GM18951 (cell line): ENCODE measurements around the gene RGMA.
"Not testable (repeated sequence)": the region's sequence is repeated elsewhere in the genome, so short reads cannot be mapped to it uniquely, and the experiment has no call there.

ENCODE experiments used
- POLR2A ChIP-seq: IDR thresholded peaks from 4 replicates; pipeline ENCODE4 v1.6.1; 2011; ENCODE audit warnings: mild to moderate bottlenecking; ENCODE audit not compliant: insufficient read length, insufficient read depth; ENCODE audit errors: extremely low read depth
- in situ Hi-C: fragments of 300-500 bp; cut with MboI; formaldehyde crosslinking; loops from one replicate; pipeline ENCODE4 v1.12.0; 2022; ENCODE audit warnings: low sequenced_read_pairs, mixed read lengths, inconsistent platforms; ENCODE audit not compliant: unreplicated experiment

The RGMA gene

DNA sequence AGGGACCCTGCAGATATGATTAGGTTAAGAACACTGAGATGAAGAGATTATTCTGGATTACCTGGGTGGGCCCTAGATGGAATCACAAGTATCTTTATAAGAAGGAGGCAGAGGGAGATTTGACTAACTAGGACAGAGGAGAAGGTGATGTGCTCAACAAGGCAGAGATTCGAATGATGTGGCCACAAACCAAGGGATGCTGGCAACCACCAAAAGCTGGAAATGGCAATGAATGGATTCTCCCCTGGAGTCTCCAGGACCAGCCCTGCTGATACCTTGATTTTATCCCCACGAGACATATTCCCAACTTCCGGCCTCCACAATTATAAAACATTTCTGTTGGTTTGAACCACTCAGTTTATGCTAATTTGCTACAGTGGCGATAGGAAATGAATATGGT lies 42.9 kb downstream of the RGMA start:
- TF ChIP-seq POLR2A: no peak
- in situ Hi-C loops: no loop called here

DNA sequence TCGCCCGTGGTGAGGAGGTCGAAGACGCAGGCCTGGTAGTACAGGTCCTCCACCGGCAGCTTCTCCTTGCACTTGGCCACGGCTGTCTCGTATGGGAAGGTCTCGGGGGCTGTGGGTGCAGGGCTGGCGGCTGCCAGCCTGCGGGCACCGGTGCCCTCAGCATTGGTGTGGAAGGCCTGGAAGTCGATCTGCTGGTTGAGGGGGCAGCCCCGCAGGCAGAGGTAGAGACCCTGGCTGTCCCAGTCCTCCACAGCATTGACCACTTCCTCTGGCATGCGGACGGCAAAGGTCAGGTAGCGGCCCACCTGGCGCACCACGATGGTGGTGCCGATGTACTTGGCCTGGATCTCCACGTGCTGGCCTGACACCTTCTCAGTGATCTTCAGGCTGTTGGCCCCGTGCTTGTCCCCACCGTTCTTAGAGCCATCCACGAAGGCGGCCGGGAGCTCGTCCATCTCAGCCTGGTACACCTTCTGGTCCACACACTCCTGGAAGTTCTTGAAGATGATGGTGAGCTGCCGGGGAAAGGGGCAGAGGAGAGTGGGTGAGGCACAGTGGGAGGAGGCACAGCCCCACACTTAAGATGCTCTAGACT lies 43.7 kb downstream of the RGMA start:
- no peak for TF ChIP-seq POLR2A

DNA sequence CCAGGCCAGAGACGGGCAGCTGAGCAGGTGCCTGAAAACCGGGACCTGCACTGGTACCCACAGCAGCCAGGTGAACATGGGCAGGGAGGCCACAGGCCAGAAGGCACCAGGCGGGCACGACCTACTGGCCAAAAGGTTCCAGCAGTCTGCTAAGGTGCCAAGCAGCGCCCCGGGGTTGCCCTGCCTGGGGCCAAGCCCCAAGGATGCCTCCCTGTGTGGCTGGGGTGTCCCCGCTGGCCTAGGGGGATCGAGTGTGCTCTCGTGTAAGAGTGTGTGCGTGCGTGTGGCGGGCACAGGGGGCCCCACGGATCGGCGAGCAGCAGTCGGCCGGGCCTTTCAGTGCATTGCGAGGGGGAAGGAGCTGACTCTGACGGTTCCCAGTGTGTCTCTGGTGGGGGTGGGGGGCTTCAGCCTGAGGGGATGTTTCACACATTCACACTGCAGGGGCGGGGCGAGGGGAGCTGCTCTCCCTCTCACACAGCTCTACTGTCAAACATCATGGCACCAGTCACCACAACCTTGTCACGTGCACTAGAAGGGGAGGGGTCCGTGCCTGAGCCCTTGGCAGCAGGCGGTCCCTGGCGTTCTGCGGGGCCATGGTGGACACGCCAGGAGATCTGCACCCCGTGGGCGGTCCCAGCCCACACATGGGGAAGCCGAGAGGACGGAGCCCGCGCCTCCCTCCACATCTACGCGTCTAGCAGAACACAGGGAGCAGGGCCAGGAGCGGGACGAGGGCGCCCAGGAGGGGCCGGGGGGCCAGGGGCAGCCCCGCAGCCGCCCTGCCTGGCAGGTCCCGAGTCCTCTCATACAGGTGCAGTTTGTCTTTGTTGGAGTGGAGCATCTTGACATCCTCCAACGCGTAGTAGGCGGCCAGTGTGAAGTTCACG lies 44.5 kb downstream of the RGMA start:
- TF ChIP-seq POLR2A: no peak
- in situ Hi-C loops: no loop called here

More for the DNA sequence above, 43.7 kb downstream of the RGMA start:
- in situ Hi-C loops: no loop called here

DNA sequence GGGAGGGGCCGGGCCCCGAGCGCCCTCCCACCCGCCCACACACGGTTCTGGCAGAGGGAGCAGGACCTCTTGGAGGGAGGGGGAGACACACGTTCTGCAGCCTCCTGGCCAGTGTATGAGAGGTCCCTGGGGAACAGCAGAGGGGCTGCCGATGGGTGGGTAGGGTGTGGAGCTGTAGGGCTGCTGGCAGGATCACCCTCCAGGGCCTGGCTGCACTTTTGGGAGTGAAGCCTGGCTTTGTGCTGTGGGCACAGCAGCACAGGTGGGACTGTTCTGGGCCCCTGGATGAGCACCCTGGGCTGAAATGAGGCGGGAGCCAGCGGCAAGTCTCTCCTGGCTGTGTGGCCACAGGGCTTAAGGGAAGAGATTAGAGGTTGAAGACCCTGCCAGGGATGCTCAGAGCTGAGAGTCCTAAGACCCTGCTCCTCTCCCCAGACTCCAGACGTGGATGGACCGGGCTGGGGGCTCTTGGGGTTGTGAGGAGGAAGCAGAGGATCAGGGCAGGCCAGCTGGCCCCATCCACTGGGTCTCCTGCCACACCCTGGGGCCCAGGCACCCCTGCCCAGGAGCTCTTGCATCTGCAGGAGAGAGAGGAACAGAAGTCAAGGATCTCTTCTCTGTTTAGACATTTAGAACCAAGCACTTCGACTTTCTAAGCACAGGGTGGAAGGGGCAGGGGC lies 45.2 kb downstream of the RGMA start:
- TF ChIP-seq POLR2A: no peak
- in situ Hi-C loops: no loop called here

DNA sequence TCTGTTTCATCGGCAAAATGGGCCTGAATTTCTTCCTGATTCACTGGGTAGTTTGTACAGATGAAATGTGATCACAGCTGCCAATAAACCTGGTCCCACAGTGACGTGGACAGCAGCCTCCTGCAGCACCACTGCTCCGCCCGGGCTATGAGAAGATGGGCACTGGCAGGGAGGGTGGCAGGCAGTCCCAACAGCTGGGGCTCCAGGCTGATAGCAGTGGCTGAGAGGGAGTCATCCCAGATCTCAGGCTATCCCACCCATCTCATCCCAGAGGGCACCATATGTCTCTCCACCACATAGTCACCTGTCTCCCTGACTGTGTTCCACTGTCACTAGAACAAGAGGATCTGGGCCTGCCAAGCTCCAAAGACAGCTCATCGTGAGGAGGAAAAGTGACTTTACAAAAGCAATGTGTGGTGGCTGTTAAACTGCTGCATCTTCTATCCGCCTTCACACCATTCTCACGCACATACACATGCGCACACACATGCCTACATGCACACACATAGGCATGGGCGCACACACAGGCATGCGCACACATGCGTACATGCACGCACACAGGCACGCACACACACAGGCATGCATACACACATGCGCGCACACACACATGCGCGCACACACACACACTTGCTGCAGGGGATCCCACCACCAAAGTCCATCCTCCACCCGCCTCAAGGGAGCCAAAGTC lies 46.2 kb downstream of the RGMA start:
- no peak for TF ChIP-seq POLR2A
- in situ Hi-C loops: no loop called here

DNA sequence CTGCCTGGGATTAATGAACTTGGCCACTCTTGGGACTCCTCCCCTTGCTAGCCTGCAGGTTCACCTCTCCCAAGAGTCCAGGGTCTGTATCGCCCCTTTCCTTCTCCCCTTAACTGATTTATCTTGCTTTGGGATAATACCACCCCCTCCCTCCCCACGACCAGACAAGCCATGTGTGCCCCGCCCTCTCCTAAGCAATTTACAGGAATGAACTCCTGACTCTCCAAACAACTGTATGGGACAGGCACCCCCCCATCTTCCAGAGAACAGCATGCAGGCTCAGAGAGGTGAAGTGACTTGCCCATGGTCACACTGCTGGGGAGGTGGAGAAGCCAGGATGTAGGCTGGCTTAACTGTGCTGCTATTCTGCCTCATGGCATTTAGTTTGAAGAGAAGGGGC lies 46.8 kb downstream of the RGMA start:
- TF ChIP-seq POLR2A: no peak
- in situ Hi-C loops: no loop called here

DNA sequence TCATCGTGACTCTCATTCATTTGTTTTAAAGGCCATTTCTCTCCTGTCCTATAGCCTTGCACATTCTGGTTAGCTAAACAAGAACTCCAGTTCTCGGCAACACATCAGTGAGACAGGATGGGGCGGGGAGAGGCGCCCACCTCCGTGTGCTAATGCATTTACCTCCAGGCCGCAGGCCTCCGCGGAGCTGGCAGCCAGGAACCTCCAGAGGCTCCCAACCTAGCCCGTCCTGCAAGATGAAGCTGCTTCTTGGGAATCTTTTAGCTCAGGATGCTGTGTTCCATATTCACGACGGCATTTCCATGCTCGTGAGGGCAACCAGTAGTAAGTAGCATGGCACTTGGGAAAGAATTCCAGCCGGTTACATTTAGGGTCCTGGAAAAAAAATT lies 47.9 kb downstream of the RGMA start:
- TF ChIP-seq POLR2A: no peak
- in situ Hi-C loops: no loop called here

DNA sequence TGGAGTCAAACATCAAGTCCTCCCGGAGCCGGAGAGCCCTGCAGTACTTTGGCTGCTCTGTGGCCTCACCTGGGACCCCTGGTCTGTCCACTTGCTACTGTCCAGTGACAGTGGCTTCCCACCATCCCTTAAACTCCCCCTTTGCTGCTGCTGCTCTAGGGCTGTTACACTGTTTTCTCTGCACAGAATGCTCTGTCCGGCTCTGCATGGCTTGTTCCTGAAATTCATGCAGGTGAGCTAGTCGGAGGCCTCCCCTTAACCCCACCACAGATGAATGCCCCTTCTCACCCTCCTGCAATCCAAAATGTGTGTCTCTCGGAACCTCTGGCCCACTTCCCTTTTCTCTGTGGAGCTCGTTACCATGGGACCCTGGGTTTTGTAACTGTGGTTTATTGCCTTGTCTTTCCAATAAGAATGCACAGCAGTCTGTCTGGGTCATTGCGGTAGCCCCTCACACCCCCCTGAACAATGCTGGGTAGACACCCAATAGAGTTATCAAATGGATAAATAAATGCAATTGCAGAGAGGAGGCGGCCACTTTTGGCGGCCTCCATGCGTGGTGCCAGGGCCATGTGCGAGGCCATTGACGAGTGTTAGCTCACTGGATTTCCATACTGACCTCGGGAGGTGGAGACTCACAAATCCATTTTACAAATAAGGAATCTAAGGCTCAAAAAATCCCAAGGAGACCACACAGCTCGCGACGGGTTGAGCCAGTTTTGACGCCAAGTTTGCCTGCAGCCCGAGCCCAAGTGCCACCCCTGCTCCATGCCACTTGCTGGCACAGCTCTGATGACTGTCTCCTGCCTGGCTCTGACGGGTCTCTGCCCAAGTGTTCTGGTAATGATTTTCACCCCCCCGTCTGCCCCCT lies 48.5 kb downstream of the RGMA start:
- in situ Hi-C loops: no loop called here
- no peak for TF ChIP-seq POLR2A

DNA sequence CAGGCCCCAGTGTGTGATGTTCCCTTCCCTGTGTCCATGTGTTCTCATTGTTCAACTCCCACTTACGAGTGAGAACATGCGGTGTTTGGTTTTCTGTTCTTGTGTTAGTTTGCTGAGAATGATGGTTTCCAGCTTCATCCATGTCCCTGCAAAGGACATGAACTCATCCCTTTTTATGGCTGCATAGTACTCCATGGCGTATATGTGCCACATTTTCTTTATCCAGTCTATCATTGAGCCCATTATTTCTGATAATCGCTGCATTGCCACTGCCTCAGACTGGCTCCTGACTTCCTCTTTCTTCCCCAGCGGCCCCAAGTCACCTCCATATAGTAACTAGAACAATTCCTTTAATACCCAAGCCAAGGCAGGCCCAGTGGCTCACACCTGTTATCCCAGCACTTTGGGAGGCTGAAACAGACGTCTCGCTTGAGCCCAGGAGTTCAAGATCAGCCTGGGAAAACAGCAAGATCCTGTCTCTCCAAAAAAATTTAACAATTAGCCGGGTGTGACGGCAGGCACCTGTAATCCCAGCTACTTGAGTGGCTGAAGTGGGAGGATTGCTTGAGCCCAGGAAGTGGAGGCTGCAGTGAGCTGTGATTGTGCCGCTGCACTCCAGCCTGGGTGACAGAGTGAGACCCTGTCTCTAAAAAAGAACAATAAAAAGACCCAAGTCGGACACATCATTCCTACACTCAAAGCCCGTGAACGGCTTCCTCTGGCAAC lies 49.3 kb downstream of the RGMA start:
- in situ Hi-C loops: not testable (repeated sequence)

DNA sequence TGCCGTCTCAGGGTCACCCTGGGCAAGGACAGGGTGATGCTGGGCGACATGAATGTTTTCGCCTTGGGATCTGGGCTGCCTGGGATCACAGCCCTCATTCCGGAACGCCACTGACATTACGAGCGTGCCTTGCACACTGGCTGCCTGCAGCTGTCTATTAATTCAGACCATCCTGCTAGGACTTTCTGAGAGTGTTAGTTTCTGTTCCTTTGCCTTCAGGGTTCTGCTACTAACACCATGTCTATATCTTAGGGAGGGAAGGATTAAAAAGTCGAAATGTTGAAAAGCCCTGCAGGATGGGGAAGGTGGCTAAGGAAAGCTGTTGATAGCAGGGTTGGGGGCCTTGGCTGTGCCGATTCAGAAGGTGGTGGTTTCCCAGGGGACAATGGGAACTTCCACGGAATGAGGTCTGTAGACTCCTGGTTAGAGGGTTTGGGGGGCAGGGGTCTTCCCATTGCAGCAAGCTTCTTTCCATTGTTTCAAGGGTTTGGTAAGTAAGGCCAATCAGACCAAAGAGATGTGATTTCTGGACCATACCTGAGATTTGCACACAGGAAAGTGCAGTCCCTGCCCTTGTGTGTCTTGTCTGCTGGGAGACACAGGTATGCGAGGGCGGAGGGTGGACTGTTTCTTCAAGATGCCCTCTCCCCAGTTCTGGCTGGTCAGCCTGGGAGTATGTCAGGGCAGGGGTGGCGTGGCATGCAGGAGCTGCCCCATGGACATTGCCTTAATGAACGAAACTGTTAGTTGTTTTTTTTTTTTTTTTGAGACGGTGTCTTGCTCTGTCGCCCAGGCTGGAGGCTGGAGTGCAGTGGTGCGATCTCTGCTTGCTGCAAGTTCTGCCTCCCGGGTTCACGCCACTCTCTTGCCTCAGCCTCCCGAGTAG lies 50.9 kb downstream of the RGMA start:
- in situ Hi-C loops: no loop called here
- no peak for TF ChIP-seq POLR2A
